T47D (cell line): ENCODE data around the gene PLXNA2.

ENCODE experiments used
- DNase-seq, 2 experiments: peaks; one replicate each; pipeline versions ENCODE4 v3.0.0 to v3.0.0-alpha.2; 2011 to 2012; ENCODE audit warnings: low read depth in 1 of 2, low spot score in 1 of 2
- JUND ChIP-seq: IDR thresholded peaks from 2 replicates; pipeline ENCODE4 v1.6.1; 2012; ENCODE audit warnings: low read depth
- in situ Hi-C: cut with HindIII; loops from 2 replicates; pipeline ENCODE4 v1.10.0; 2016; ENCODE audit warnings: low sequenced_read_pairs, low pct_unique_long_range_greater_than_20kb

The PLXNA2 gene

DNA sequence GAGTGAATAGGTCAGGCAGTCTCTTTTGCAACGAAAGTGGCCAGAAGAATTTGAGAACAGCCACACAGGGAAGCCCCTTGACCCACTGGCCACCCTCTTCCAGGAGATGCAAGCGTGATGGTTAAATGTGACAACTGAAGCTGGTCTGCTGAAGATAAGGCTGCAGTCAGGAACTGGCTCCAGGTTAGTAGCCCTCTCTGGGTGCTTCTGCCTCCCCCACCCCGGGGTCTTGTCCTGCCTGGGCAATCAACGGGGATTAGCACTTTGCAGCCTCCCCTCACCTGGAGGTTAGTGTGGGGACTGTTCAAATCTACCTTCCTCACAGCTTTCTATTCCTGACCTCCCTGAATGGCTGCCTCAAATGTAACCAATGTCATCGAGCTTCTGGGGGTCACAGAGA is 125.9 kb downstream of the PLXNA2 start:
- DNase-seq, result no peak
- TF ChIP-seq JUND, result no peak
- in situ Hi-C loops, result no loop called here

- in situ Hi-C loops, result no loop called here
- DNase-seq, result no peak
- TF ChIP-seq JUND, result no peak
These were observed 126.4 kb downstream of the PLXNA2 start for GRCh38 chr1:208117826-208118225.

DNA sequence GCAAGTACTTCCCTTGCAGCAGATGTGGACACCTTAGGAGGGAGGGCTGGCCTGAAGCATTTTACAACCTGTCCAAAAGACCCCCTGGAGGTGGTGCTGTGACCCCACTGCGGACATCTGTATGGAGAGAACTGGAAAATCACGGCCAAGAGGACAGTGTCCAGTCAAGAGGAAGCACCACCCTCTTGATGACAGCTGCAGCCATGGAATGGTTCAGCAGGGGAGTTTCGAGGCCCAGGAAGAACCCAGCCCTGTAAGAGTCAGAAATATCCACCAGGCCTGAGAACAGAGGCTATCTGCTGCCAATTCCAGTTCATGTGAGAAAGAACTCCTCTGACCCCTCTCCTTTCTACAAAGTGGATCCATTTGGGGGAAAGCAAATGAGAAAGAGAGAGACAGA is 126.8 kb downstream of the PLXNA2 start:
- in situ Hi-C loops, result no loop called here
- TF ChIP-seq JUND, result no peak
- DNase-seq, result no peak

GRCh38 chr1:208115924-208116640 is 128.1 kb downstream of the PLXNA2 start:
- in situ Hi-C loops, result no loop called here

GRCh38 chr1:208113011-208113410 is 131.2 kb downstream of the PLXNA2 start:
- no peak for DNase-seq
- TF ChIP-seq JUND, result no peak
- in situ Hi-C loops, result no loop called here

More at GRCh38 chr1:208115924-208116640, 128.1 kb downstream of the PLXNA2 start:
- TF ChIP-seq JUND, result no peak
- DNase-seq, result peak in 1 of 2 experiments; percentile 52

GRCh38 chr1:208112401-208112800 is 131.8 kb downstream of the PLXNA2 start:
- DNase-seq, result no peak
- in situ Hi-C loops, result no loop called here
- no peak for TF ChIP-seq JUND

DNA sequence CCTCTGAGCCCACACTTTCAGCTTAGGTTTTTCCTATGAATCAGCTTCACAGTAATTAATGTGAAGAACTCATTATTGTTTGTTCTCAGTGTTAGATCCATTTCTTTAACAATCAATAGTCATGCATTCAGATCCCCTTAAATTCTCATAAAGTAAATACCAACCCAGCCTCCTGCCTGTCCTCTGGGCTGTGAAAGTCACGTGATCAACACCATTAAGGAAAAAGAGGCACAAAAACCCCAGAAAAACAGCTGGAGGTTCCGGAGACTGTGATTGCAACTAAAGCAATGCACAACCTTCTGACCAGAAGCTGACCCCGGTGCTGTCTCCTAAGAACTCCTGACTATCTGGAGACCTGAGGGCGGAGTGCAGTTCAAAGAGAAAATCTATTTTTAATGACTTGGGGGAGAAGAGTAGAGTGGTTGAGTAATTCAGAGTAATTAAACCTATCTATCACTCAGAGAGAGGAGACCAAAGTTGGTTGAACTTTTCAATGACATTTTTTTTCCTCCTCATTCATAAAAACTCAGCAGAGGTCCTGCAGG is 132.5 kb downstream of the PLXNA2 start:
- no peak for DNase-seq
- no peak for TF ChIP-seq JUND
- in situ Hi-C loops, result no loop called here

GRCh38 chr1:208110296-208110695 is 133.9 kb downstream of the PLXNA2 start:
- no peak for DNase-seq
- TF ChIP-seq JUND, result no peak
- in situ Hi-C loops, result no loop called here

DNA sequence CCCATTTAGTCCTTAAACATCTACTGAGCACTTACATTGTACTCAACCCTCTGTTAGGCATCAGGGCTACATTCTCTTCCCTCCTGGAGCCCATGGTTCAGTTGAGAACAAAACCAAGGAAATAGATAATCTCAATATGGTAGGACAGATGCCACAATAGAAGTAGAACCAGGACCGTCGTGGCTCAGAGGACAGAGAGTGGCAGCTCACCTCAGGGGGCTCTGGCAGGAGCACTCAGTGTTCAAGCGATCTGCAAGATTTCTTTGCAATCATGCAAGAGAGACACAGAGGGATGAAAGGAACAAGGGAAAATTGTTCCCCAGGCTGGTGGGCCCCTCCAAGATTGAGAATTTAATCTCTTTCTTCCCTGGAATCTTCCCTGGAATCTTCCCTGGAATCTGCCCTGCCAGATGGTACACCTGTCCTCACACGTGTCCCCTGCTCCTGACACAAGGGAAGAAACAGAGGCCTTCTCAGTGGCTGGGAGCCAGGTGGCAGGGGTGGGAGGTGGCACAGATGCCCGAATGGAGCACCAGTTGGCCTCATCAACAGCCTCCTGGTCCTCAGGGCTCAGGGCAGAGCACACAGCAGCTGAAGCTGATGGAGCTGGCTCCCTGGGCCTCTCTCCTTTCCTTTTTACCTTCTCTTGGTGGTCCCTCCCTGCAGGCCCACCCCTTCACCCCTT is 135.4 kb downstream of the PLXNA2 start:
- no peak for DNase-seq
- no peak for TF ChIP-seq JUND
- in situ Hi-C loops, result no loop called here

- no peak for DNase-seq
These were observed 136.0 kb downstream of the PLXNA2 start for GRCh38 chr1:208108213-208108608.

DNA sequence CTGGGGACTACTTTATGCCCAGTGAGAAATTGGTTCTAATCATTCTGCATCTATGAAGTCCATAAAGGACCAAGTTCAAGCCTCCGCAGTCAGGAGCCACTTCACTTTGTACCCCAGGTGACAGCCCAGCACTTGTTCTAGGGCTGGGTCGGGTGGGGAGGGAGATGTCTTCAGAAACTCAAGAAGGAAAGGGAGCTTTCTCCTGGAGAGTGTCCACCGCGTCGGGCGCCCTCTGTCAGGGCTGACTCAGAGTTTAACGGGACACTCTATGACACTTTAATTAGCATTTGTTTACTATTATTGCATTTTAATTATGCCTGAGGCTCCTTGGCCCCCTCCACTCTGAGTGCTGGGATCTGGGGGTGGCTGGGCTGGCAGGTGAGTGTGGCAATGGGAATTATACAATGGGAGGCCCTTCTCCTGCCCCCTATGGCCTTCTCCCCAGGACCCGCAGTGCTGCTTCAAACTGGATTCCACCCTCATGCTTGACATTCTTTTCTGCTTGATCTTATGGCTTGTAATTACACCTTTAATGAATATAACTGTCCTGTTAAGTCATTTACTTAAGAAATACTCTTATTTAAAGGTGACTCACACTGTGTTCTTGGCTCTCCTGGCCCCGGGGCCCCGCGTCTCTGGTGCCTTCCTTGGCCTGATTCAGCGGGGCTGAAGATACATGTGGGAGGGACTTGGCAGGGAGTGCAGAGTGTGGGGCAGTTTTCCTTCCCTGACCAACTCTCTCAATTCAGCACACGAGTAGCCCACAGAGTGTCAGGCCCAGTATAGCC is 136.6 kb downstream of the PLXNA2 start:
- in situ Hi-C loops, result no loop called here
- no peak for TF ChIP-seq JUND
- DNase-seq, result no peak

More at GRCh38 chr1:208108213-208108608, 136.0 kb downstream of the PLXNA2 start:
- in situ Hi-C loops, result no loop called here
- no peak for TF ChIP-seq JUND

DNA sequence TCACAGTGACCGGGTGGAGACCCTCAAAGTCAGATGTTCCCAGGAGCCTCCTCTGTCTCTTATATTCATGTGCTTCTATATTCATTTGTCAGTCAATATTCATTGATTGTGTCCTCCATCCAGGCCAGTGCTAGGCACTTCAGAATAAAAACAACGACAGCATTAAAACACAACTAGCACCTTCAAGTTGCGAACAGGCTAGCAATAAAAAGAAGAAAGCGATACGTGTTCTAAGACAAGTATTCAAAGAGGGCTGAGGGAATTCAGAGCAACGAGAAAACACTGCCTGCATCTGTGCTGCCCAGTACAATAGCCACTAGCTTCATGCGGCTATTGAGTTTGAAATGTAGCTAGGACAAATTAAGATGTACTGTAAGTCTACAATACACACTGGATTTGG is 138.0 kb downstream of the PLXNA2 start:
- in situ Hi-C loops, result no loop called here
- no peak for DNase-seq
- no peak for TF ChIP-seq JUND
